Measurements from ENCODE around the gene CTDSPL2. TPM values are rescaled to one million over a fixed set of nuclear protein-coding genes. Genes with fewer than 3 reads are reported as not detected.
A peak's percentile ranks its signal among the peaks of the same experiment; 100 is the strongest.

The CTDSPL2 gene
- total and polyA plus RNA-seq, 2 of the 4 experiments (the other 2 are of a cell fraction), result 17.3 to 47.3 TPM

DNA sequence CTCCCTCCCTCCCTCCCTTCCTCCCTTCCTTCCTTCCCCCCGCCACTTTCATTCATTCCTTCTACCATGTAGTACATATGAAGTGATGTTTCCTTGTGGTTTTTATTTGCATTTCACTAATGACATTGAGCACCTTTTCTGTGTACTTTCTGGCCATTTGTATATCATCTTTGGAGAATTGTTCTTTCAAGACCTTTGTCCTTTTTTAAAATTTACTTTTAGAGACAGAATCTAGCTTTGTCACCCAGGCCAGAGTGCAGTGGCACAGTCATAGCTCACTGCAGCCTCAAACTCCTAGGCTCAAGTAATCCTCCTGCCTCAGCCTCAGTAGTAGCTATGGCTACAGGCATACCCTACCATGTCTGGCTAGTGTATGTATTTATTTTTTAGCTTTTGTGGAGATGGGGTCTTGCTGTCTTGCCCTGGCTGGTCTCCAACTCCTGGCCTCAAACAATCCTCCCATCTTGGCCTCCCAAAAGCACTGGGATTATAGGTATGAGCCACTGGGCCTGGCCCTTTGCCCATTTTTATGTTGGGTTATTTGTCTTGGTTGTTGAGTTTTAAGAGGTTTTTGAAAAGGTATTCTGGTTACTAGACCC is 42.0 kb upstream of the CTDSPL2 start:
- dilution Hi-C loops (cut with HindIII; ENCODE audit: low sequenced_read_pairs, unreplicated experiment) (no loop called here), intact Hi-C loops (cut with micrococcal nuclease) (no loop called here), in situ Hi-C loops (cut with MboI; ENCODE audit: low sequenced_read_pairs) (no loop called here)
- peak overlapping the region; percentile 67 for H3K14ac ChIP-seq (replicated peaks; ENCODE audit: low read depth, low read length)
- POLR2A ChIA-PET (ENCODE audit: unreplicated experiment), result no interaction called here
- H3K4ac ChIP-seq (ENCODE audit: low read depth, low read length), result peak overlapping the region; percentile 71
- H3K18ac ChIP-seq (ENCODE audit: low read depth, low read length), result peak overlapping the region; percentile 61
- BruUV-seq (replicated peaks), result no TSS peak
- no peak overlapping the region for H3K4me2 ChIP-seq (ENCODE audit: low read depth, low read length)
- H2BK120ac ChIP-seq (ENCODE audit: low read depth, low read length), result peak overlapping the region; percentile 85
- H4K91ac ChIP-seq (ENCODE audit: insufficient read depth, low read depth, low read length), result no peak overlapping the region
- no peaks in the 10 kb centered on the region for H4K20me1 ChIP-seq (ENCODE audit: insufficient read depth, low read length)
- H4K8ac ChIP-seq (ENCODE audit: low read depth in 2 of 2, low read length in 2 of 2), result peak overlapping the region in 1 of 2 experiments; percentile 67; a peak in 1 of 4 replicates
- ATAC-seq (ENCODE audit: low read depth), result peak; percentile 21
- CTCF ChIA-PET, result no interaction called here
- H3K9me3 ChIP-seq (ENCODE audit: control insufficient read depth, insufficient read depth, low read length), result no peaks in the 10 kb centered on the region
- H3K23ac ChIP-seq (ENCODE audit: low read depth, low read length), result peak overlapping the region; percentile 48; the same call in 1 of the 2 replicates
- DNase-seq, result no peak
- H3K79me1 ChIP-seq (ENCODE audit: low read depth in 1 of 2, low read length in 2 of 2), result peaks cover 4 to 15% of the 10 kb centered on the region in 2 experiments; a peak in 3 of 4 replicates
- peak overlapping the region; percentile 82 for H2BK20ac ChIP-seq (ENCODE audit: low read depth, low read length)
- H2AK5ac ChIP-seq (ENCODE audit: low read depth, low read length), result peak overlapping the region; percentile 52; the same call in 1 of the 2 replicates
- no peaks in the 10 kb centered on the region for H3K27me3 ChIP-seq (ENCODE audit: control insufficient read depth, insufficient read depth, low read length)
- H2BK5ac ChIP-seq (ENCODE audit: low read depth, low read length, poor library complexity, severe bottlenecking), result peak overlapping the region; percentile 53
- H3K27ac ChIP-seq (ENCODE audit: insufficient read depth, low read length), result peak overlapping the region; percentile 73; the same call in 1 of the 2 replicates
- peaks cover 3% of the 10 kb centered on the region; the same call in 1 of the 2 replicates for H3K36me3 ChIP-seq (ENCODE audit: control insufficient read depth, insufficient read depth, low read length)
- H2AFZ ChIP-seq (replicated peaks; ENCODE audit: low read length, poor library complexity), result no peak overlapping the region
- H2BK15ac ChIP-seq (ENCODE audit: low read depth, low read length), result peak overlapping the region; percentile 80; the same call in 1 of the 3 replicates
- WGBS, 2 experiments (ENCODE audit: extremely low coverage in 2 of 2, insufficient read length in 1 of 2), result no CpG with 5 or more reads among the region's 1 CpG
- H3K4me3 ChIP-seq (ENCODE audit: insufficient read depth, low read depth, low read length), result no peak overlapping the region
- no peak overlapping the region for H2AK9ac ChIP-seq (replicated peaks; ENCODE audit: low read depth, low read length, poor library complexity)
- H3K9me1 ChIP-seq (ENCODE audit: insufficient read depth, low read length), result peaks cover 5% of the 10 kb centered on the region; the same call in 1 of the 2 replicates
- peak overlapping the region; percentile 39; the same call in 1 of the 2 replicates for H4K5ac ChIP-seq (ENCODE audit: low read depth, low read length)
- TF ChIP-seq RFX5 (IDR thresholded peaks at IDR 0.05; ENCODE audit: low read depth, low read length) (no peak), FOS (IDR thresholded peaks at IDR 0.05; ENCODE audit: low read depth, low read length) (no peak), CHD1 (IDR thresholded peaks at IDR 0.05; ENCODE audit: low read depth, low read length) (no peak)
- H3K9ac ChIP-seq (ENCODE audit: low read depth, low read length), result no peak overlapping the region
- H3K56ac ChIP-seq (ENCODE audit: extremely low read depth, insufficient read depth, low read length), result no peak overlapping the region
- 0 out of 2 replicates have a peak, but pooled peaks cover 3% of the 10 kb centered on the region for H3K4me1 ChIP-seq (ENCODE audit: control insufficient read depth, insufficient read depth, low read length)

Data from IMR-90 (cell line).